Activated T-helper 9 cell treated with anti-CD3 and anti-CD28 coated beads, Interleukin-2, amount 50 U/mL, for 16 hours (primary cell): ENCODE results near the gene KDM5C.

ENCODE experiments used
- DNase-seq: peaks from one replicate; pipeline ENCODE4 v3.0.0-alpha.2; 2020; ENCODE audit warnings: low read depth

Gene KDM5C

GRCh38 chrX:53250556-53250955, 25.5 kb upstream of the KDM5C start:
- no peak for DNase-seq

- DNase-seq = no peak
These were observed 24.5 kb upstream of the KDM5C start for GRCh38 chrX:53249408-53250042.

- no peak for DNase-seq
These were observed 22.9 kb upstream of the KDM5C start for GRCh38 chrX:53247928-53248327.

- DNase-seq = no peak
These were observed 21.2 kb upstream of the KDM5C start for GRCh38 chrX:53246231-53246630.

GRCh38 chrX:53244610-53245009, 19.6 kb upstream of the KDM5C start:
- DNase-seq = no peak

GRCh38 chrX:53242310-53242709, 17.3 kb upstream of the KDM5C start:
- no peak for DNase-seq

- no peak for DNase-seq
These were observed 16.6 kb upstream of the KDM5C start for GRCh38 chrX:53241558-53241957.

- peak; percentile 56 for DNase-seq
These were observed 14.5 kb upstream of the KDM5C start for GRCh38 chrX:53239474-53239873.

GRCh38 chrX:53237056-53237455, 12.0 kb upstream of the KDM5C start:
- no peak for DNase-seq

- no peak for DNase-seq
These were observed 11.1 kb upstream of the KDM5C start for GRCh38 chrX:53236025-53236679.

GRCh38 chrX:53235566-53235965, 10.6 kb upstream of the KDM5C start:
- DNase-seq = no peak

- no peak for DNase-seq
These were observed 9.5 kb upstream of the KDM5C start for GRCh38 chrX:53234484-53234883.

- DNase-seq = no peak
These were observed 8.5 kb upstream of the KDM5C start for GRCh38 chrX:53233536-53233935.

GRCh38 chrX:53230116-53230515, 5.1 kb upstream of the KDM5C start:
- DNase-seq = no peak

- no peak for DNase-seq
These were observed 2.3 kb upstream of the KDM5C start for GRCh38 chrX:53227224-53227765.

GRCh38 chrX:53223955-53224859, 800 bp downstream of the KDM5C start:
- DNase-seq = peak; percentile 6

- DNase-seq = no peak
These were observed 1.8 kb downstream of the KDM5C start for GRCh38 chrX:53223068-53223693.

GRCh38 chrX:53211391-53211978, 13.5 kb downstream of the KDM5C start:
- no peak for DNase-seq

GRCh38 chrX:53196678-53197077, 28.3 kb downstream of the KDM5C start:
- no peak for DNase-seq

GRCh38 chrX:53195401-53195800, 29.6 kb downstream of the KDM5C start:
- DNase-seq = no peak

- DNase-seq = no peak
These were observed 30.7 kb downstream of the KDM5C start for GRCh38 chrX:53194308-53194707.

GRCh38 chrX:53193093-53193492, 31.9 kb downstream of the KDM5C start:
- no peak for DNase-seq
